HG03097 (cell line): ENCODE data around the gene STAT1.

Source experiments
- ATAC-seq: cut with Tn5 transposase; IDR thresholded peaks from one replicate; pipeline ENCODE4 v1.9.1; 2021; ENCODE audit not compliant: unreplicated experiment, low FRiP score

Gene STAT1

DNA sequence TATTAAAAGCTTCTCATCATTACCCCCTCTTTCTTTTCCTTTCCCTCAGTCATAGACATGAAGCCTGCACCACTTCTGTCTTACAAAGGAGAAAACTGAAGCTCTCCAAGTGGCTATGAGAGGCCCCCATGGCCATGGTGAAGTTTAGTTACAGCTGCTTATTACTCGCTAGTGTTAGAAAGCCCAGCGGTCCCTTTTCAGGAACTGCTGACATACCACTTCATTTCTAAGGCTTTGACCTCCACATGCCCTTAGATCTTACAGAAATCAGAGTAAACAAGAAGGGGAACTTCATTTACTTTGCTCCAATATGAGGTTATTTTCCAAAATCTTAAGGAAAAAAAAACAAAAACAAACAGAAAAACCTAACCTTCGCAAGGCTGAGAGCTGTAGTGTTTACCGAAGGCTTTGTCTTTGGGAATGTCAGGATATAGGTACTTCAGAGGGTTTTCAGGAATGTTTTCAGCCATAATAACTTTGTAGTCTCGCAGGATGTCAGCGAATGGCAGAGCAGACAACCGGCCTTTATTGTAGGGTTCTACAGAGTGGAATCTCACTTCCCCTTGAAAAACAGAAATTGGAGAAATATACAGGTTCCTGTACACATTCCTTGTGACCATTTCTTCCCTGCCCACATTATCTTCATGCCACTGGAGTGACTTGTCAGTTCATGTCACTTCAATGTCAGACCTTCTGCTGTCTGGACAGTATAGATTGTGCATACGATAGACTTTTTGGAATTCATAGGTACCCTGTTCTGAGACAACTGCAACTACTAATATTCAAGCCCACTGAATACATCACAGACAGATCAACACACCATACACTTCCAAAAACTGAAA lies 18.8 kb upstream of the STAT1 start:
- no peak for ATAC-seq

GRCh38 chr2:191031256-191031655 lies 17.3 kb upstream of the STAT1 start:
- no peak for ATAC-seq

DNA sequence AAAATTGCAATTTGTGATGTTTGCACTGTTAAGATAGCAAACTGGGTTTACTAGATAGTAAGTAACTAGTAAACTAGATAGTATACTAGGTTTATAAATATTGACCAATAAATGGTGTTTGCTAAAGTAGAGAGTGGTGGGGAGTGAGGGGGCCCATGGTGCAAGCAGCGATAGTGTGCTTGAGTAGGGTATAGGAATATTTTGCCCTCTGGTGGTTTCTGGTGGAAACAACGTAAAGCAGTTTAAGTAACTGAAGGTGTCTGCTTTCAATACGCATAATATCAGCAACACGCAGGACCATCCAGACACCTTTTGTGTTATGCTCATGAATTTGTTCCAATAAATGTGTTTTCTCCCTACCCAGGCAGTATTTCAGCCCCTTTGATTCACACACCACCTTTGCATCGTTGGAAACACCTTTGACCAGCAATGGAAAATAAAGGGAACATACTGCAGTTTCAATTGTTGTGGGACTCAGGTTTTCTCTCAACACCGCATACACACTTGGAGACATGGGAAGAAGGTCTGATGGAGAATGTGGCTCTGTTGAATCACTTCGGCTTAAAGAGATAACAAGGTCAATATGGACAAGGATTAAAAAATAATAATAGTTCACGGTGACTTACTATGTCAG lies 16.7 kb upstream of the STAT1 start:
- ATAC-seq, result peak; percentile 86

DNA sequence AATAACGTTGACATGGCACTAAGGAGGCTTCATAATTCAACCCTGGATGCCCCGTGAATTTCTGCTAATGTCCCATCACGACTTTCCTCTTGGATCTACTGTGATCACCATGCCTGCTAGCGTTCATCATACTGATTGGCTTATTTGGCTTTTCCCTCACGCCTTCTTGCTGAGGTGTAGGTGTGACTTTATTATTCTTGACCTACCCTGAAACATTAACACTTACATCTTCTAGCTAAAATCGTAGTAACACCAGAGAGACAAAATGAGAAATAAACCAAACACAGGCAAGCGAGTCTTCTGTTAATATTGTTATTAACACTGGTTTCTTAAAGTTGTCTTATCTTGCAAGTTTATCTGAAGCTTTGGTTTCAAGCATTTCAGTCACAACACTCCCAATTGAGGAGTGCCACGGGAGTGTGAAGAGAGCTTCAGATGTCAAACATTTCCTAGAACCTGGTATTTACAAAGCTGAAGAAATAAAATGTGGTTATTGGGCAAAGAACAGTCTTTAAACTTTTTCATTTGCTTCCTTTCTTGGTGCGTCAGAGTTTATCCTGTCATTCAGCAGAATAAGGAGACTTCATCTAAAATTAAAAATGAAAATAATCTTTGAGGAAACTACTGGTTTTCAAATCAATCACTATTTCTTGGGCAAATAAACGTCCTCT lies 15.4 kb upstream of the STAT1 start:
- ATAC-seq, result no peak

GRCh38 chr2:191026377-191026776 lies 12.4 kb upstream of the STAT1 start:
- no peak for ATAC-seq

- ATAC-seq, result no peak
These were observed 11.2 kb upstream of the STAT1 start for GRCh38 chr2:191025135-191025534.

DNA sequence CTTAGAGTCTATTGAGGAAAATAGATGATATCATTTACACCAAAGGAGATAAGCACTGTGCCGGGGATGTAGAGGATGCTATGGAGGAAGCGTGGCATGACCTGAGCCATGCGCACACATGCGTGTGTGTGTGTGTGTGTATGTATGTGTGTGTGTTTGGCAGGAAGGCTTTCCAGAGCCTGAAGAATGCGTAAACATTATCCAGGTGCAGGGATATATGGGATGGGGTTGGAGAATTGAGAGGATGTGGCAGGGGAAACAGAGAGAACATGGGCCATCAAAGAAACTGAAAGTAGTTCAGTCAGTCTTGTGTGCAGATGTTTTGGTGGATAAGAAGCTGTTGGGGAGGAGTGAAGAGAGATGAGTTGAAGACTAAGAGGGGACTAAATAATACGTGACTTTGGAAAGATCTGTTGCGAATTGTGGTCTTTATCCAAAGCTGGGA lies 9.3 kb upstream of the STAT1 start:
- ATAC-seq, result no peak

- ATAC-seq, result peak; percentile 12
These were observed 6.9 kb upstream of the STAT1 start for GRCh38 chr2:191020742-191021381.

DNA sequence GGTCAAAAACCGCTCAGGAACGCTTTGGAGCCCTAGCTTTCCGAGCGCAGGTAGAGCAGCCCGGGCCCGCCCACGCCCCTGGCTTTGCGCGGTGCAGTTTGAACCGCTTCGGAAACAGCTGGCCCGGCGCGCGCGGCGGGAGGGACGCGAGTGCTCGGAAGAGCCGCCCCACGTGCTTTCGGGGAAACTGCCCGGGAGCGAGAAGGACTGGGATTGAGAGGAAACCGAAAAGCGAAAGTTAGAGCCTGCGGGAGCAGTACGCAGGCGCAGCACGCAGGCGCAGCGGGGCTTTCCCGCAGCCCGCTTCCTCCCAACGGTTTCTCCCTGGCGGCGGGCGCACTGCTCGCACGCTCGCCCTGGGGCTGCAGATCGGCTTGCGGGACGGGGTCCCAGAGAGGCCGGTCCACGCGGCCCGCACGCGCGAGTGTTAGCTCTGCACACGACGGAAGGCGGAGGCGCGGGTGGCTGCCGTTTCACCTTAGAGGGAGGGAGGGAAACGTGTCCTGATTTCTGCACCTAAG lies 6.3 kb upstream of the STAT1 start:
- ATAC-seq, result peak; percentile 65

DNA sequence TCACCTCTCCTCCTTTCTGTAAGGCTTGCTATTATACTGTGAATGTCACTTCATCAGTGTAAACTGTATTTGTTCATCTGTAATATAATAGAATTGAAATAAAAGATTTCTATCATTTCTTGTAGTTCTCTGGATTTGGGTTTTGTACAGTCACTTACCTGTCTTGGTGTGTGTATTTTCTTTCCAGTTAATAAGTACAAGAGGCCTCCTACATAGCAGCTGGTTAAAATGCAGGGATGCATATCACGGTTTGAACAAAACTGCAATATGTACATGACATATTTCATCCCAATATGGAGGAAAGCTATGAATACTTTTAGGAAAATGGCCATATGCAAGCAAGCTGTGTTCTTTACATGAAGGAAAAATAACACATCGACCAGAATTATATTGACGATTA lies 5.4 kb upstream of the STAT1 start:
- no peak for ATAC-seq

DNA sequence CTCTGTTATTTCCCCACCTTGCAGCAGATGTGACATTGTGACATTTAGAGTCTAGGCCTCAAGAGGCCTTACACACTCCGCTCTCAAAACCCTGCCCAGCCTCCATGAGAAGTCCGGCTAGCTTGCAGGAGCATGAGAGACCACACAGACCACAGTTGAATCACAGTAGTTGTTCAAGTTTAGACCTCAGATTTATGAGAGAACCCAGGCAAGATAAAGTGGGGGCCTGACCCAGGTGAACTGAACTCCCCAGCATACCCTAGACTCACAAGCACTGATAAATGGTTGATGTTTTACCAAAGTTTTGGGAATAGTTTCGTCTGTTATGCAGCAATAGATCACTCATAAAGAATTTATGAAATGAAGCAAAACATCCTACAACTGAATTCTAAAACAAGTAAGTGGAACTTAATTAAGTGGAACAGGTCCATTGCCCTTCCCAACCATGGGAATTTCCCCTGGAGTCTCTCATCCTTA lies 4.7 kb upstream of the STAT1 start:
- no peak for ATAC-seq

DNA sequence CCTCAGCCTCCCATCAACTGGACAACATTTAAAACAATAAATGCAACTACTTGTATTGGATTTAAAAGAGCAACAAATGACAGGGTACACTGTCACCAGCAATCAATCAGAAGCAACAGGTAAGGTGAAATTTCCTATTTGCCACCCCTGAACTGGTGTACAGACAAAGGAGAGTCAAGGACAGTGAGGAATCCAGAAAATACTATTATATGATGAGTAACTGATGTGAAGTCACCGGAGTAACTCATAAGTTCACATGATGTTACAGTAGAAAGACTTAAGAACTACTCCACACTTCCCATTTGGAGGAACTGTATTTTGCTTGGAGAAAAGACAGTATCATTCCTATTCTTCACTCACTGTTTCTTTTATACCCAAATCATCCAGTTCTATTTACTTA lies 4.1 kb upstream of the STAT1 start:
- no peak for ATAC-seq

GRCh38 chr2:191015831-191016230 lies 1.9 kb upstream of the STAT1 start:
- no peak for ATAC-seq

DNA sequence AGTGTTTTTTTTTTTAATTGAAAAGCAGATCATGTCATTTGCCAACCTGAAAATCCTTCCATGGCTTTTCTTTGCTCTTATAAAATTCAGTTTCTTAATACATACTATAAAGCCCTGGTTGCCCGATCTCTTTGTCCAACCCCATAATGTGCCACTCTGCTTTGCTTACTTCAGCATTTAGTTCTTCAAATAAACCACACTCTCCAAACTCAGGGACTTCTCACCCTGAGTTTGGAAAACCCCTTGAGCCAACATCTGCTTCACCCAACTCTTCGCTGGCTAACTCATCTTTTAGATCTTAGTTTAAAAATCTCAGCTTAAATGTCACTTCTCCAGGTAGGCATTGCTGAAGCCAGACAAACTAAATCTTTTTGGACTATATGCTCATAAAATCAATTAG lies 1.3 kb upstream of the STAT1 start:
- ATAC-seq, result no peak

- ATAC-seq, result no peak
These were observed 666 bp upstream of the STAT1 start for GRCh38 chr2:191014653-191015020.

GRCh38 chr2:191013682-191013931 lies 364 bp downstream of the STAT1 start:
- no peak for ATAC-seq

DNA sequence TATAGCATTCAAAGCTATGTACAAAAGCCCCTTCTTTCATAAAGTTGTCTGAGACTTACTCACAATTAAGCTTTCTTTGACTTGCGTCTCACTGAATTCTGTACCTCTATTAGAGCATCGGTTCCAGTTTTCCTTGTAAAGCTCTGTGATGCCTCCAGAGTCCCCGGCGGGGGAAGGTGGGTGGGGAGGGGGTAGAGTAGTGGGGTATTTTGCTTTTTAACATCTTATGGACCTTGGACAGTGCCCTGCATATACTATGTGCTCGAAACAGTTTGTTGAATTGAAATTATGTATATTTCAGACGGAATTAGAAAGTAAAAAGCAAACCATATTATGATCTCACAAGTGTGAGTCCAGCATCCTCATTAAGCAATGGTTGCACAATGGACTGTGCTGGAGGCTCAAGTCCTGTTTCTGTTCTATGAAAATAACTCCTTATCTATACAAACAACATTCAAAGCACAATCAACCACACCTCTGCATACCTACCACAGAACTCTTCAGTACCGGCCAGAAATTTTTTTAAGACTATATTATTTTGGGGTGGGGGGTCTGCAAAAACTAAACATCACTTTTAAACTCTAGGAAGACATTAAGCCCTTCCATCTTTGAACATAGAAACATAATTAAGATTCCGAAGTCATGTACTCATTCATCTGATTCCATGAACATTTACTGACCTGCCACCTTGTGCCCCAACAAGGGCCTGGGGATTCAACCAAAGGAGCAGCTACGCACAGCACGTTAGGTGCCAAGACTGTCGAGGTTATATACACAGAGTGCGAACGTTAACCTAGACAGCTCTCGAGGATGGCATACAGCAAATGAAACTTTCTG lies 908 bp downstream of the STAT1 start:
- ATAC-seq, result no peak

- ATAC-seq, result no peak
These were observed 1.6 kb downstream of the STAT1 start for GRCh38 chr2:191012346-191012745.

DNA sequence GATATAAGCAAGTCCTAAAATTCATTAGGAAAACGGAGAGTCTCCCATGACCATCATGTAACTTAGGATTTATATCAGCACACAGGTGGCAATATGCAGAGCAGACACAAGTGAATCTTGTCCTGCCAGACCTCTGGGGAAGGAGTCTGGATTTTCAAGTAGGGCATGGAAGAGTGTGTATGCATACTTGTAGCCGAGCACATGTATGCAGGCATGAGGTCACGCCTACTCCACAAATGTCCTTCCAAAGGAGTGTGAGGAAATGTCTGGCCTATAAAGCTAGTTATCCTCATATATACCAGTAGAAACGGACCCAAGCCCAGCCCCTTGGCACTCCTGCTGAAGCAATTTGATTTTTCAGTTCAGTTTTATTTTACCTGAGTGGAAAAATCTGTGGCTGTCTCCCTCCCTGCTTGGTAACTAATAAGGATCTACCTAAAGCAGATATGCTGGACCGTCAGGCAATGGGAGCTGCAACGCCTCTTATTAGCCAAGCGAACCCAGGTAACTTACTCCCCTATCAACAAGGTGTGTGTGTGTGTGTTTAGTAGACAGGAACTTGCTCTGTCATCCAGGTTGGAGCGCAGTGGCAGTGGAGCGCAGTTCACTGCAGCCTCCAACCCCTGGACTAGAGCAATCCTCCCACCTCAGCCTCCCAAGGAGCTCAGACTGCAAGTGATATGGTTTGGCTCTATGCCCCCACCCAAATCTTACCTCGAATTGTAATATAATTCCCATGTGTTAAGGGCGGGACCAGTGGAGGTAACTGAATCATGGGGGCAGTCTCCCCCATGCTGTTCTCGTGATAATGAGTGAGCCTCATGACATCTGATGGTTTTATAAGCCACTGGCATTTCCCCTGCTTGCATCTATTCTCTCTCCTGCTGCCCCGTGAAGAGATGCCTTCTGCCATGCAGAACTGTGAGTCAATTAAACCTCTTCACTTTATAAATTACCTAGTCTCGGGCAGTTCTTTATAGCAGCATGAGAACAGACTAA lies 2.8 kb downstream of the STAT1 start:
- no peak for ATAC-seq
